ENCODE measurements around the gene INTS3.
A peak's percentile ranks its signal among the peaks of the same experiment; 100 is the strongest.

Gene INTS3, protein sequence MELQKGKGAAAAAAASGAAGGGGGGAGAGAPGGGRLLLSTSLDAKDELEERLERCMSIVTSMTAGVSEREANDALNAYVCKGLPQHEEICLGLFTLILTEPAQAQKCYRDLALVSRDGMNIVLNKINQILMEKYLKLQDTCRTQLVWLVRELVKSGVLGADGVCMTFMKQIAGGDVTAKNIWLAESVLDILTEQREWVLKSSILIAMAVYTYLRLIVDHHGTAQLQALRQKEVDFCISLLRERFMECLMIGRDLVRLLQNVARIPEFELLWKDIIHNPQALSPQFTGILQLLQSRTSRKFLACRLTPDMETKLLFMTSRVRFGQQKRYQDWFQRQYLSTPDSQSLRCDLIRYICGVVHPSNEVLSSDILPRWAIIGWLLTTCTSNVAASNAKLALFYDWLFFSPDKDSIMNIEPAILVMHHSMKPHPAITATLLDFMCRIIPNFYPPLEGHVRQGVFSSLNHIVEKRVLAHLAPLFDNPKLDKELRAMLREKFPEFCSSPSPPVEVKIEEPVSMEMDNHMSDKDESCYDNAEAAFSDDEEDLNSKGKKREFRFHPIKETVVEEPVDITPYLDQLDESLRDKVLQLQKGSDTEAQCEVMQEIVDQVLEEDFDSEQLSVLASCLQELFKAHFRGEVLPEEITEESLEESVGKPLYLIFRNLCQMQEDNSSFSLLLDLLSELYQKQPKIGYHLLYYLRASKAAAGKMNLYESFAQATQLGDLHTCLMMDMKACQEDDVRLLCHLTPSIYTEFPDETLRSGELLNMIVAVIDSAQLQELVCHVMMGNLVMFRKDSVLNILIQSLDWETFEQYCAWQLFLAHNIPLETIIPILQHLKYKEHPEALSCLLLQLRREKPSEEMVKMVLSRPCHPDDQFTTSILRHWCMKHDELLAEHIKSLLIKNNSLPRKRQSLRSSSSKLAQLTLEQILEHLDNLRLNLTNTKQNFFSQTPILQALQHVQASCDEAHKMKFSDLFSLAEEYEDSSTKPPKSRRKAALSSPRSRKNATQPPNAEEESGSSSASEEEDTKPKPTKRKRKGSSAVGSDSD
- long read RNA-seq, donor 1, full-length matches to known transcripts: 2 of 11 reads
- long read RNA-seq, donor 1, partial matches to known transcripts: 9 of 11 reads
- long read RNA-seq, donor 1, other reads (novel, unspliced or antisense): 0 of 11 reads
- long read RNA-seq, donor 2, full-length matches to known transcripts: 2 of 2 reads
- long read RNA-seq, donor 2, partial matches to known transcripts: 0 of 2 reads
- long read RNA-seq, donor 2, other reads (novel, unspliced or antisense): 0 of 2 reads
- long read RNA-seq, donor 3, full-length matches to known transcripts: 3 of 3 reads
- long read RNA-seq, donor 3, partial matches to known transcripts: 0 of 3 reads
- long read RNA-seq, donor 3, other reads (novel, unspliced or antisense): 0 of 3 reads
- long read RNA-seq, donor 4, full-length matches to known transcripts: 4 of 14 reads
- long read RNA-seq, donor 4, partial matches to known transcripts: 10 of 14 reads
- long read RNA-seq, donor 4, other reads (novel, unspliced or antisense): 0 of 14 reads
- long read RNA-seq, donor 5, full-length matches to known transcripts: 6 of 12 reads
- long read RNA-seq, donor 5, partial matches to known transcripts: 6 of 12 reads
- long read RNA-seq, donor 5, other reads (novel, unspliced or antisense): 0 of 12 reads
- long read RNA-seq, donor 6, full-length matches to known transcripts: 3 of 471 reads
- long read RNA-seq, donor 6, partial matches to known transcripts: 468 of 471 reads
- long read RNA-seq, donor 6, other reads (novel, unspliced or antisense): 0 of 471 reads
- long read RNA-seq, donor 7, full-length matches to known transcripts: 6 of 39 reads
- long read RNA-seq, donor 7, partial matches to known transcripts: 33 of 39 reads
- long read RNA-seq, donor 7, other reads (novel, unspliced or antisense): 0 of 39 reads
- long read RNA-seq, donor 8, partial matches to known transcripts: 0 of 2 reads
- long read RNA-seq, donor 8, other reads (novel, unspliced or antisense): 0 of 2 reads

DNA sequence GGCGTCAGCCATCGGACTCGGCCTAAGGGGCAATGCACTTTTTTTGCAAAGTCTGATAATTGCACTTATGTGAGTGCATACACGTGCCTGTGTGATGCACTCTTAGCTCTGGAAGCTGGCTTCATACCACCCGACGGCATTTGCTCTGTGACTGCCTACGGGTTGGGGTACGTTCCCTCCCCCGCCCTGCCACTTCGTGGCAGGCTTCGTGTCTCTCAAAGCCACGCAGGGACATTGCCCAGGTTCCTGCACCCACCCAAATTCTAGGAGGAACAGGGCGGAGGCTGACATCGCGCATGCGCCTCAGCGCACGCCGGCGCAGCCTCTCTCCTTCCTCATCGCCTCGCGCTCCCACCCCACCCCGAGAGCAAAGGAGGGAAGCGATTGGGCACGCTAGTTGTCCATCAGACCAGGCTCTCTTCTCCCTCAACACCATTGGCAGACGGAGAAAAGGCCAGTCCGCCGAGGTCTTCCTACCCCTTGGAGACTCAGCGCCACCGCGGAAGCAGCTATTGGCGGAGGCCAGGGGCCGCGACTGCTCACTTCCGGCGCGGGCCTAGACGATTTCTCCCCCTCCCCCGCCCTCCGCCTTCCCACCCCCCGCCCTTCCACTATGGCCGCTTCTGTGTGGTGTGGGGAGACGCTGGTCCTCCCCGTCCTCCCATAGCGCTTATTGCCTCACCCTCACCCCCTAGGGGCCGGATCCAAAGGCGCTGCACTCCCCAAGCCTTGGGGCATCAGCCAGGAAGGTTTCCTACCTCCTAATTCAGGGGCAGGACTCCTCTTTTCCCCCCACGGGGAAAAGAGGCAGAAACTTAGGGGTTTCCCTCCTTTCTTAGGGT lies at the start of gene INTS3:
Gene INTS3, plus strand, starts transcription at position 588 of the 842 bp plus-strand sequence. CDS start 585 bp downstream, outside the sequence.
- peak; percentile 96 for DNase-seq

DNA sequence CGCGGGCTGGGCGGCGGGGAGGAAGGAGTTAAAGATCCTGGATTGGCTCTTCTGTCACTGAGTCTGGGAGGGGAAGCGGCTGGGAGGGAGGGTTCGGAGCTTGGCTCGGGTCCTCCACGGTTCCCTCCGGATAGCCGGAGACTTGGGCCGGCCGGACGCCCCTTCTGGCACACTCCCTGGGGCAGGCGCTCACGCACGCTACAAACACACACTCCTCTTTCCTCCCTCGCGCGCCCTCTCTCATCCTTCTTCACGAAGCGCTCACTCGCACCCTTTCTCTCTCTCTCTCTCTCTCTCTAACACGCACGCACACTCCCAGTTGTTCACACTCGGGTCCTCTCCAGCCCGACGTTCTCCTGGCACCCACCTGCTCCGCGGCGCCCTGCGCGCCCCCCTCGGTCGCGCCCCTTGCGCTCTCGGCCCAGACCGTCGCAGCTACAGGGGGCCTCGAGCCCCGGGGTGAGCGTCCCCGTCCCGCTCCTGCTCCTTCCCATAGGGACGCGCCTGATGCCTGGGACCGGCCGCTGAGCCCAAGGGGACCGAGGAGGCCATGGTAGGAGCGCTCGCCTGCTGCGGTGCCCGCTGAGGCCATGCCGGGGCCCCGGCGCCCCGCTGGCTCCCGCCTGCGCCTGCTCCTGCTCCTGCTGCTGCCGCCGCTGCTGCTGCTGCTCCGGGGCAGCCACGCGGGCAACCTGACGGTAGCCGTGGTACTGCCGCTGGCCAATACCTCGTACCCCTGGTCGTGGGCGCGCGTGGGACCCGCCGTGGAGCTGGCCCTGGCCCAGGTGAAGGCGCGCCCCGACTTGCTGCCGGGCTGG lies 49.1 kb upstream of the INTS3 start, which contains the start of gene NPR1:
Gene NPR1, plus strand, starts transcription at position 170 of the 818 bp plus-strand sequence. Its CDS starts 421 bp downstream, at position 591.
- peak; percentile 84 for DNase-seq

DNA sequence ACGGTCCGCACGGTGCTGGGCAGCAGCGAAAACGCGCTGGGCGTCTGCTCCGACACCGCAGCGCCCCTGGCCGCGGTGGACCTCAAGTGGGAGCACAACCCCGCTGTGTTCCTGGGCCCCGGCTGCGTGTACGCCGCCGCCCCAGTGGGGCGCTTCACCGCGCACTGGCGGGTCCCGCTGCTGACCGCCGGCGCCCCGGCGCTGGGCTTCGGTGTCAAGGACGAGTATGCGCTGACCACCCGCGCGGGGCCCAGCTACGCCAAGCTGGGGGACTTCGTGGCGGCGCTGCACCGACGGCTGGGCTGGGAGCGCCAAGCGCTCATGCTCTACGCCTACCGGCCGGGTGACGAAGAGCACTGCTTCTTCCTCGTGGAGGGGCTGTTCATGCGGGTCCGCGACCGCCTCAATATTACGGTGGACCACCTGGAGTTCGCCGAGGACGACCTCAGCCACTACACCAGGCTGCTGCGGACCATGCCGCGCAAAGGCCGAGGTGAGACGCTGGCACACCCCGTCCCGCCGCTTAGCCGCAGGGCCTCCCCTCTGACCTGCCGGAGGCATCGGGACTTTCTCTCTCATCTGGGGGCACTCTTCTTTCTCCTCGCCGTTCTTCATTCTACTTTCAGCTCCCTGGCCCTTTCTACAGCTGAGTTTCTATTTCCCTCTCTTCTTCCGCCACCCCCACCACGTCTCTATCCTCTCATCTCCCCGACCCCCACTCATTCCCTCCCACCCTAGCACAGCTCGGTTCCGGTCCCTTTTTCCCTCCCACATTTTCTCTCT lies 48.3 kb upstream of the INTS3 start:
- DNase-seq: peak; percentile 85

DNA sequence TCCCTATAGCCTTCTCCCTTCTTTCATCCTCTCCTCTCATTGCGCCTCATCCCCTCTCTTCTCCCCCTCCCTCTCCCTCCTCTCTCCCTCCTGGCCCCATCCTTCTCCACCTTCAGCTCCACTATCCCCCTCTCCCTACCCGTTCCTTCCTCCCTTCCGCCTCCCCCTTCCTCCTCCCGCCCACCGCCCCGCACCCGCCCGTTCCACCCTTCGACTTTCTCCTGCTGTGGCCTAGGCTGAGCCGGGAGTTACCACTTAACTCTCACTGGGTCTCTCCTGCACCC lies 47.8 kb upstream of the INTS3 start:
- DNase-seq: no peak

DNA sequence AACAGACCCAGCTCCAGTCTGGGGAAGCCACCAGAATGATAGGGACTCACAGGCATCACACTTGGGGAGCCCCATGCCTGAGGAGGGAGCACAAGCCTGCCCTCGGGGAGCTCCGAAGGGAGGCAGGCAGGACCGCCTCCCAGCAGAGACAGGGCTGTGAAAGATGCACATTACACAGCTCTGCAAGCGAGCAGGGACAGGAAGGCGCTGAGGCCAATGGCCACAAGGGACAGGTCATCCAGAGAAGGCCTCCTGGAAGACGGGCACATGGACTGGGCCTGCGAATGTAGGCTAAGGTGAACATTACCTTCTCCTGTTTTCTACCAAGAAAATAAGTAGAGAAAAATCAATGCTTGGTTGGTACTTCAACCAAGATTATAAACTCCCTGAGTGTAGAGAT lies 45.1 kb upstream of the INTS3 start:
- no peak for DNase-seq

DNA sequence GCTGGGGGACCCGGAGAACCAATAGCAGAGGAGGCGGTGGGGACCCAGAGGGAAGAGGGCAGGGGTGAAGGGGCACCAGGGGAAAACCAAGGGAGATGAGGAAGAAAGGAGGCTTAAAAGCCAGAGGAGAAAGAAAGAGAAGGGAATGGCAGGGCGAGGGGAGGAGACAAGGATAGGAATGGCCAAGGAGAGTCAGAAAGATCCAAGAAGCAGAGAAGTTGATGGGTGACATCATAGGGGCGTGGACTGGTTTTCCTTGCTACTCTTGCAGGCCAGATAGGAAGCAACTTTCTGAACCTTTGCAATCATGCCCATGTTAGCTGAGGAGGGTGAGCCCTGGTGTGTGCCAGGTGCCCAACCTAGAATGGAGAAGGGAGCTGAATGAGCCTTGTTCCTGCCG lies 44.0 kb upstream of the INTS3 start:
- no peak for DNase-seq

DNA sequence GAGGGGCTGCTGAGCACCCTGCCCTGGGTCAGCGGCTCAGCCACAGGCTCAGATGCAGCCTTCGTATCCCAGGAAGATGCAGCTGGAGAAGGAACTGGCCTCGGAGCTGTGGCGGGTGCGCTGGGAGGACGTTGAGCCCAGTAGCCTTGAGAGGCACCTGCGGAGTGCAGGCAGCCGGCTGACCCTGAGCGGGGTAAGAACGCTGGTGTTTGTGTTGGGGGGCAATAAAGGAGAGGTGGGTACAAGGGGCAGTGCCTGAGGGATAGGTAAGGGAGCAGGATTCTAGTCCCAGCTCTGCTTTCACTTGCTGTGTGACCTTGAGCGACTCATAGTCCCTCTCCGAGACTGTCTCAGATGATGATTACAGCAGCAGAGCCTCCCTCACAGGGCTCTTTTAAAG lies 43.0 kb upstream of the INTS3 start:
- no peak for DNase-seq

DNA sequence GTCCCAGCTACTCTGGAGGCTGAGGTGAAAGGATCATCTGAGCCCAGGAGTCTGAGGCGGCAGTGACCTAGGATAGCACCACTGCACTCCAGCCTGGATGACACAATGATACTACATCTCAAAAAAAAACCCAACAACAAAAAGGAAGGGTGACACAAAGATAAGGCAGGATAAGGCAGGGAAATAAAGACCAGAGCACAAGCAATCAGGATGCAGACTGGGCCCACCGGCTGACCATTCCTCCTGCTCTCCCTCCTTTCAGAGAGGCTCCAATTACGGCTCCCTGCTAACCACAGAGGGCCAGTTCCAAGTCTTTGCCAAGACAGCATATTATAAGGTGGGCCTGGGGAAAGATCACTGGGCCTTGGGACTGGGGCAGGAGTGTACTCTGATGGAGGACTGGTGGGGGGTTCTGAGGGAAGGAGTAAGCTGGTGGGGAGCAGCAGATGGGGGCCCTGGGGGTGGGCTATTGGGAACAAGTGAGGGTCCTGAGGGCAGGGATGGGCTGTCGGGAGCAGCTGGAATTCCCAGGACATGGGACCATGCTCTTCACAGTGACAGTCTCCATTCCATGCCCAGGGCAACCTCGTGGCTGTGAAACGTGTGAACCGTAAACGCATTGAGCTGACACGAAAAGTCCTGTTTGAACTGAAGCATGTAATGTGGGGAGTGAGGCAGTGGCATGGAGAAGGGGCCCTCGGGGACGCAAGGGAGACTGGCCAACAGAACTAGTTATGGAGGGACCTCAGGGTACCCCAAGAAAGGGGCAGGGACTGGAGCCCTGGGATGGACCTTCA lies 42.1 kb upstream of the INTS3 start:
- DNase-seq: no peak

DNA sequence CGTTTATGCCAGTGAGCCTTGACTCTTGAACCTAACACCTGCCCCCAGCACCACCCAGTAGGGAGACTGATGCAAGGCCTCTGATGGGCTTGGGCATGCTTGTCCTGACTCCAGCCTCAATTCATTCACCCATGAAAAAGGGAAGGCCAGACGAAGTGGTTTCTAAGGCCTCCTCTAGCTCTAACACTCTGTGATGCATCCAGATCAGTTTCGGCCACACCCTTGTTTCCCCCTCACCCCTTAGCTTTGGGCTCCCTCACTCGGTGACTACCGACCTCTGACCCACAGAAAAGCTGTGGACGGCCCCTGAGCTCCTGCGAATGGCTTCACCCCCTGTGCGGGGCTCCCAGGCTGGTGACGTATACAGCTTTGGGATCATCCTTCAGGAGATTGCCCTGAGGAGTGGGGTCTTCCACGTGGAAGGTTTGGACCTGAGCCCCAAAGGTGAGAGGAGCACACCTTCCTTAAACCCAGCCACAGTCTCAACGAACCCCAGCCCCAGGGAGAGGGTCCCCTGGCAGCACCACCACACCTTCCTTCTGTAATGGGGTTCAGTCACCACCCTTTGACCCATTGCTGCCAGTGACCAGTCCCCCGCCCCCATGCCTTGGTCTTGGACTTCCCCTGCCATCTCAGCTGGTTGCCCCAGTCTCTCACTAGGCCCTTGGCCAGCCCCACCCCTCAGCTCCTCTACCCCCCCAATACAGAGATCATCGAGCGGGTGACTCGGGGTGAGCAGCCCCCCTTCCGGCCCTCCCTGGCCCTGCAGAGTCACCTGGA lies 40.3 kb upstream of the INTS3 start:
- no peak for DNase-seq

DNA sequence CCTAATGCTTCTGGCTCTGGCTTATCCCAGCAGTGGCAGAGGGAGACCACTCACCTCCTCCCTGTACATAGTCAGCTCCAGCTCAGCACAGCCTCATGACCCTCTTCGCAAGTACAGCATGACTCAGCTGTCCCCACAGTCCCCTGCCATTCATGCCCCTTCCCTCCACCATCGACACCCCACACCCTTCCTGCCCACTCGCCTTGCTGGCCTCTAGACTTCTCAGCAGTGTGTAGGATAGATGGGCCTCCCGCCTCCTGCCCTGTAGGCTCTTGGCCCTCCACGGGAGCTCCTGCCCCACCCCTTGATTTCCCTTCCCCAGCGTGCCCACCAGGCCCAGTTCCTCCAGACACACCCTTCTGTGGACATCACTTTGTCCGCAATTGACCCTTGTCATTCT lies 39.6 kb upstream of the INTS3 start:
- no peak for DNase-seq

DNA sequence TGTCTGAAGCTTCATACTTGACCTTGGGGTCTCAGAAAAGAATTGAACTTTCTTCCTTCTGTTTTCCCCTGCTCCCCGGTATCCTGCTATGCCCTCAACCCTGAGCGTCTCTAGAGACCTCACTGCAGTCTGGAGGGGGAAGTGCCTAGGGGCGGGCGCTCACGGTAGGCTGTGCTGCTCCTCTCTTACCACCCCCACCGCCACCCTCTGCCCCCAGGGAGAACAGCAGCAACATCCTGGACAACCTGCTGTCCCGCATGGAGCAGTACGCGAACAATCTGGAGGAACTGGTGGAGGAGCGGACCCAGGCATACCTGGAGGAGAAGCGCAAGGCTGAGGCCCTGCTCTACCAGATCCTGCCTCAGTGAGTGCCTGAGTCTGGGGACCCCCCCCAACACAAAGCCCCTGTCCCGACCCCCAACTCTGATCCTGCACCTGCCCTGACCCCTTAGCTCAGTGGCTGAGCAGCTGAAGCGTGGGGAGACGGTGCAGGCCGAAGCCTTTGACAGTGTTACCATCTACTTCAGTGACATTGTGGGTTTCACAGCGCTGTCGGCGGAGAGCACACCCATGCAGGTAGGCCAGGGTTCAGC lies 39.0 kb upstream of the INTS3 start:
- no peak for DNase-seq

DNA sequence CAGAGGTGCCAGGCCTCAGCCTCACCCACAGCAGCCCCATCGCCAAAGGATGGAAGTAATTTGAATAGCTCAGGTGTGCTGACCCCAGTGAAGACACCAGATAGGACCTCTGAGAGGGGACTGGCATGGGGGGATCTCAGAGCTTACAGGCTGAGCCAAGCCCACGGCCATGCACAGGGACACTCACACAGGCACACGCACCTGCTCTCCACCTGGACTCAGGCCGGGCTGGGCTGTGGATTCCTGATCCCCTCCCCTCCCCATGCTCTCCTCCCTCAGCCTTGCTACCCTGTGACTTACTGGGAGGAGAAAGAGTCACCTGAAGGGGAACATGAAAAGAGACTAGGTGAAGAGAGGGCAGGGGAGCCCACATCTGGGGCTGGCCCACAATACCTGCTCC lies 34.4 kb upstream of the INTS3 start:
- no peak for DNase-seq

DNA sequence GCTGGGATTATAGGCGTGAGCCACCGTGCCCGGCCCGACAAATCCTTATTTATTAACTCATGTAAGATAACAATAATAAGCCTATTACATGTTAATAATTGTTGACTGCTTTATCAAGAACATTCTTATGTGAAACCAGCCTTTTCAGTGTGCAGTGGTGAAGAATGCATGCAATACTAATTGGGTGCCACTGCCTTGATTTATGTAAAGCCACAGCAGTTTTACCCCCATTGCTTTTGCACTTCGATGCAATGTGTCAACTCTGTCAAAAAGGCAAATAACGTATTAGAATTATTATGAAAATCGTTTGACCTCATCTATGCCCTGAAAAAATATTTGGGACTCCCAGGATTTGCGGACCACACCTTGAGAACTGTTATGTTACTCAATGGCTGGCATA lies 31.1 kb upstream of the INTS3 start:
- no peak for DNase-seq

DNA sequence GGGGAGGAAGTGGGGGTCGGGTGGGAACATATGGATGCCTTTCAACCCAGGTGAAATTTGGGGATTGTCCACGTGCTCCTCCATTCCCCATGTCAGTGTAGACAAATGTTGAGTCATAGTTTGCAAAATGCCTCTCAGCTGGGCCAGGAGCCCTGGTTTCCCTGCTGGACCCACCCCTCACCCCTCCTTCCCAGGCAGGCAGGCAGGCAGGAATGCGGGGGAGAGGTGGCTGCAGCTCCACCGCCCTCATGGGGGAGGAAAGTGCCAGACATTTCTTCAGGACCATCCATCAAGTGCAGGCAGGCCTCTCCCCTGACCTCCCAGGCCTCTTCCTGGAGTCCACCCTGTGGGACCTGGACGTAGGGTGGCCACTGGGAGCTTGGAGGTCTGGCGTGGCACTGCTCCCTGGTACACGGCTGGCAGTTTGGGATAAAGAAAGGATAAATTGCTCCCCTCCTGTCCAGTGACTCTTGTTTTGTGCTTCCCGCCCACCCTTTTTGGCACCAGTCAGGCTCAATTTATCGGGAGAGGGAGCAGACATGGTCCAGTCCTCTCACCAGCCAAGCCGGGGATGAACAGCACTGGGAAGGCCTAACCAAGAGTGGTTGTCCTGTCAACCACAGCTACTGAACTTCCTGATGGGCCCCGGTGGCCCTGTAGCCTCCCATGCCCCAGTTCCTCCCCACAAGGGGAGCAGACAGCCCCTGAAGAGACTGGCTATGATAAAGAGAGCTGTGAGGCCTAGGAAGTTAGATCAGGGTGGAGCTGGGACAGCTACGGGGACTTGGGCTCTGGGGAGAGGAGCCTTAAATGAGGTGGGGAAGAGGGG lies 30.4 kb upstream of the INTS3 start:
- peak; percentile 87 for DNase-seq
